ENCODE measurements around the gene STARD10. TPM values are rescaled to one million over a fixed set of nuclear protein-coding genes. Genes with fewer than 3 reads are reported as not detected.

The STARD10 gene
- total and polyA plus RNA-seq, 9 of the 15 experiments (the other 6 are each of a cell fraction or from before 2014, with no cell fraction given): 0.15 to 52.9 (median 32.3) TPM

DNA sequence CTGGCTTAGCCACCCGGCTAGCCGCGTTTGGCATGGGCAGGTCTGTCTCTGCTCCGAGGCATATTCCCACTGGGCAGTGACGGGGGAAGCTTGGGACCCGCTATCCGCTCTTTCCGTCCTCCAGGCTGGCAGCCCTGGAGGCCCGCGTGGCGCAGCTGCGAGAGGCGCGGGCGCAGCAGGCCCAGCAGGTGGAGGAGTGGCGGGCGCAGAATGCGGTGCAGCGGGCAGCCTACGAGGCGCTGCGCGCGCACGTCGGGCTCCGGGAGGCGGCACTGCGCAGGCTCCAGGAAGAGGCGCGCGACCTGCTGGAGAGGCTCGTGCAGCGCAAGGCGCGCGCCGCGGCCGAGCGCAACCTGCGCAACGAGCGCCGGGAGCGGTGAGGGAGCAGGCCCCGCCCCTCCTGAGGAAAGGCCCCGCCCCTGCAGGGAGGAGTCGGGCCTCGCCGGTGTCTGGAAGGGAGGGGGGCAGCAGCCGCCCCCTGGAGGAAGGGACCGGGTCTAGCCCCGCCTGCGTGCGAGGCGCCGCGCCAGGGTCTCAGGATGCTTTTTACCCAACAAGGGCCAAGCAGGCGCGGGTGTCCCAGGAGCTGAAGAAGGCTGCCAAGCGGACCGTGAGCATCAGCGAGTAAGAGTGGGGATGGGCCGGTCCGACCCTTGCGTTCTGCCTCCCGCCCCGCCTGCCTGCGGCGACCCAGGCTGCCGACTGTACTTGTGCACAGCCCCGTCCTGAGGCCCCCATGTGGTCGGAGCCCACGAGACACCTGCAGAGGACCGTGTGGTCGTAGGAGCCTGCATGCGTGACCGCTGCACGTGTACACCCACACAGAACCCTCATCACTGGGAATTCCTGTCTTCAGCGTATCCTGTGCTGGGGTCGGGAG lies 28.3 kb upstream of the STARD10 start (continued):
- TF ChIP-seq CBX8 (IDR thresholded peaks at IDR 0.05; ENCODE audit: borderline replicate concordance, extremely low read depth, low read depth, low read length, poor library complexity, severe bottlenecking) (no peak), EP400 (IDR thresholded peaks at IDR 0.05) (no peak), XRCC3 (IDR thresholded peaks at IDR 0.05) (no peak), EP300 (IDR thresholded peaks at IDR 0.05; ENCODE audit: low read length) (no peak), NFIC (IDR thresholded peaks at IDR 0.05) (no peak), NCOR1 (IDR thresholded peaks at IDR 0.05) (no peak), FOSL1 (tag; conservative IDR thresholded peaks at IDR 0.05) (no peak), CEBPG (CRISPR knock-in tag; IDR thresholded peaks at IDR 0.05) (no peak), CEBPG (tag; conservative IDR thresholded peaks at IDR 0.05 in 1 of 2, IDR thresholded peaks at IDR 0.05 in 1 of 2) (no peak), TBL1XR1 (IDR thresholded peaks at IDR 0.05; ENCODE audit: low read length in 2 of 2) (no peak), NR2C2 (CRISPR knock-in tag; IDR thresholded peaks at IDR 0.05) (peak; percentile 43; the same call in 1 of the 2 replicates), NR2C2 (tag; IDR thresholded peaks at IDR 0.05) (no peak), RFX1 (IDR thresholded peaks at IDR 0.05) (no peak), CBX1 (IDR thresholded peaks at IDR 0.05; ENCODE audit: low read depth) (no peak), HCFC1 (IDR thresholded peaks at IDR 0.05; ENCODE audit: low read depth, low read length) (0 out of 2 replicates have a peak, but pooled peaks have one; percentile 26), TGIF2 (CRISPR knock-in tag; IDR thresholded peaks at IDR 0.05) (no peak), ZNF766 (CRISPR knock-in tag; conservative IDR thresholded peaks at IDR 0.05) (no peak), ZNF212 (CRISPR knock-in tag; IDR thresholded peaks at IDR 0.05) (no peak), ZNF143 (CRISPR knock-in tag; IDR thresholded peaks at IDR 0.05) (no peak)
- TF ChIP-seq, protein P1, sequence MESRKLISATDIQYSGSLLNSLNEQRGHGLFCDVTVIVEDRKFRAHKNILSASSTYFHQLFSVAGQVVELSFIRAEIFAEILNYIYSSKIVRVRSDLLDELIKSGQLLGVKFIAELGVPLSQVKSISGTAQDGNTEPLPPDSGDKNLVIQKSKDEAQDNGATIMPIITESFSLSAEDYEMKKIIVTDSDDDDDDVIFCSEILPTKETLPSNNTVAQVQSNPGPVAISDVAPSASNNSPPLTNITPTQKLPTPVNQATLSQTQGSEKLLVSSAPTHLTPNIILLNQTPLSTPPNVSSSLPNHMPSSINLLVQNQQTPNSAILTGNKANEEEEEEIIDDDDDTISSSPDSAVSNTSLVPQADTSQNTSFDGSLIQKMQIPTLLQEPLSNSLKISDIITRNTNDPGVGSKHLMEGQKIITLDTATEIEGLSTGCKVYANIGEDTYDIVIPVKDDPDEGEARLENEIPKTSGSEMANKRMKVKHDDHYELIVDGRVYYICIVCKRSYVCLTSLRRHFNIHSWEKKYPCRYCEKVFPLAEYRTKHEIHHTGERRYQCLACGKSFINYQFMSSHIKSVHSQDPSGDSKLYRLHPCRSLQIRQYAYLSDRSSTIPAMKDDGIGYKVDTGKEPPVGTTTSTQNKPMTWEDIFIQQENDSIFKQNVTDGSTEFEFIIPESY (CRISPR knock-in tag; IDR thresholded peaks at IDR 0.05): peak; percentile 92
- TF ChIP-seq, protein P2, sequence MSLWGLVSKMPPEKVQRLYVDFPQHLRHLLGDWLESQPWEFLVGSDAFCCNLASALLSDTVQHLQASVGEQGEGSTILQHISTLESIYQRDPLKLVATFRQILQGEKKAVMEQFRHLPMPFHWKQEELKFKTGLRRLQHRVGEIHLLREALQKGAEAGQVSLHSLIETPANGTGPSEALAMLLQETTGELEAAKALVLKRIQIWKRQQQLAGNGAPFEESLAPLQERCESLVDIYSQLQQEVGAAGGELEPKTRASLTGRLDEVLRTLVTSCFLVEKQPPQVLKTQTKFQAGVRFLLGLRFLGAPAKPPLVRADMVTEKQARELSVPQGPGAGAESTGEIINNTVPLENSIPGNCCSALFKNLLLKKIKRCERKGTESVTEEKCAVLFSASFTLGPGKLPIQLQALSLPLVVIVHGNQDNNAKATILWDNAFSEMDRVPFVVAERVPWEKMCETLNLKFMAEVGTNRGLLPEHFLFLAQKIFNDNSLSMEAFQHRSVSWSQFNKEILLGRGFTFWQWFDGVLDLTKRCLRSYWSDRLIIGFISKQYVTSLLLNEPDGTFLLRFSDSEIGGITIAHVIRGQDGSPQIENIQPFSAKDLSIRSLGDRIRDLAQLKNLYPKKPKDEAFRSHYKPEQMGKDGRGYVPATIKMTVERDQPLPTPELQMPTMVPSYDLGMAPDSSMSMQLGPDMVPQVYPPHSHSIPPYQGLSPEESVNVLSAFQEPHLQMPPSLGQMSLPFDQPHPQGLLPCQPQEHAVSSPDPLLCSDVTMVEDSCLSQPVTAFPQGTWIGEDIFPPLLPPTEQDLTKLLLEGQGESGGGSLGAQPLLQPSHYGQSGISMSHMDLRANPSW (CRISPR knock-in tag; IDR thresholded peaks at IDR 0.05): no peak
- TF ChIP-seq, protein P3, sequence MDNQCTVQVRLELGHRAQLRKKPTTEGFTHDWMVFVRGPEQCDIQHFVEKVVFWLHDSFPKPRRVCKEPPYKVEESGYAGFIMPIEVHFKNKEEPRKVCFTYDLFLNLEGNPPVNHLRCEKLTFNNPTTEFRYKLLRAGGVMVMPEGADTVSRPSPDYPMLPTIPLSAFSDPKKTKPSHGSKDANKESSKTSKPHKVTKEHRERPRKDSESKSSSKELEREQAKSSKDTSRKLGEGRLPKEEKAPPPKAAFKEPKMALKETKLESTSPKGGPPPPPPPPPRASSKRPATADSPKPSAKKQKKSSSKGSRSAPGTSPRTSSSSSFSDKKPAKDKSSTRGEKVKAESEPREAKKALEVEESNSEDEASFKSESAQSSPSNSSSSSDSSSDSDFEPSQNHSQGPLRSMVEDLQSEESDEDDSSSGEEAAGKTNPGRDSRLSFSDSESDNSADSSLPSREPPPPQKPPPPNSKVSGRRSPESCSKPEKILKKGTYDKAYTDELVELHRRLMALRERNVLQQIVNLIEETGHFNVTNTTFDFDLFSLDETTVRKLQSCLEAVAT (IDR thresholded peaks at IDR 0.05): no peak
- TF ChIP-seq, protein P4, sequence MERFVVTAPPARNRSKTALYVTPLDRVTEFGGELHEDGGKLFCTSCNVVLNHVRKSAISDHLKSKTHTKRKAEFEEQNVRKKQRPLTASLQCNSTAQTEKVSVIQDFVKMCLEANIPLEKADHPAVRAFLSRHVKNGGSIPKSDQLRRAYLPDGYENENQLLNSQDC (CRISPR knock-in tag; IDR thresholded peaks at IDR 0.05): no peak

Measured in K562 (cell line).